H9 (cell line): ENCODE measurements around the gene ECE1. TPM values are rescaled to one million over a fixed set of nuclear protein-coding genes. Genes with fewer than 3 reads are reported as not detected.

Experiments used
- DNase-seq: peaks from one replicate; pipeline ENCODE4 v3.0.0-alpha.2; 2017
- H2AFZ ChIP-seq: one replicate; pipeline ENCODE4 v1.6.1; 2013; ENCODE audit warnings: mild to moderate bottlenecking, low read length, control low read depth, moderate library complexity
- H2AK5ac ChIP-seq: 2 replicates; pipeline ENCODE4 v1.6.1; 2013; ENCODE audit warnings: low read length, control low read depth, mixed read lengths; ENCODE audit not compliant: insufficient read length
- H2BK120ac ChIP-seq: one replicate; pipeline ENCODE4 v1.6.1; 2013; ENCODE audit warnings: low read depth, mild to moderate bottlenecking, low read length, control low read depth, inconsistent platforms; ENCODE audit not compliant: poor library complexity, severe bottlenecking
- H2BK12ac ChIP-seq: 2 replicates; pipeline ENCODE4 v1.6.1; 2013; ENCODE audit warnings: low read length, control low read depth, mixed read lengths, low read depth; ENCODE audit not compliant: insufficient read length
- H2BK15ac ChIP-seq: 2 replicates; pipeline ENCODE4 v1.6.1; 2013; ENCODE audit warnings: low read depth, low read length, control low read depth
- H2BK20ac ChIP-seq: one replicate; pipeline ENCODE4 v1.6.1; 2013; ENCODE audit warnings: low read depth, mild to moderate bottlenecking, low read length, control low read depth, inconsistent platforms; ENCODE audit not compliant: poor library complexity, severe bottlenecking
- H2BK5ac ChIP-seq: 2 replicates; pipeline ENCODE4 v1.6.1; 2013; ENCODE audit warnings: low read length, control low read depth, mixed read lengths; ENCODE audit not compliant: insufficient read length
- H3K14ac ChIP-seq: 2 replicates; pipeline ENCODE4 v1.6.1; 2013; ENCODE audit warnings: low read length, control low read depth; ENCODE audit not compliant: insufficient read depth
- H3K18ac ChIP-seq: 2 replicates; pipeline ENCODE4 v1.6.1; 2013; ENCODE audit warnings: low read depth, mild to moderate bottlenecking, mixed read lengths, low read length, control low read depth; ENCODE audit not compliant: insufficient read length
- H3K23ac ChIP-seq: 2 replicates; pipeline ENCODE4 v1.6.1; 2013; ENCODE audit warnings: low read length, control low read depth, mixed read lengths, low read depth; ENCODE audit not compliant: insufficient read length
- H3K23me2 ChIP-seq: 2 replicates; pipeline ENCODE4 v1.6.1; 2013; ENCODE audit warnings: low read depth, mild to moderate bottlenecking, mixed read lengths, low read length, control low read depth; ENCODE audit not compliant: insufficient read length, poor library complexity, severe bottlenecking
- H3K27ac ChIP-seq: 2 replicates; pipeline ENCODE4 v1.5.1; 2013; ENCODE audit warnings: low read length, control low read depth, mixed read lengths, low read depth; ENCODE audit not compliant: insufficient read length
- H3K27me3 ChIP-seq: 2 replicates; pipeline ENCODE4 v1.6.1; 2013; ENCODE audit warnings: low read length, control low read depth, inconsistent platforms; ENCODE audit not compliant: insufficient read depth
- H3K4ac ChIP-seq: 2 replicates; pipeline ENCODE4 v1.6.1; 2013; ENCODE audit warnings: low read depth, mild to moderate bottlenecking, control low read depth, inconsistent platforms, low read length, moderate library complexity
- H3K4me1 ChIP-seq: 2 replicates; pipeline ENCODE4 v1.6.1; 2013; ENCODE audit warnings: low read length, control low read depth, inconsistent platforms; ENCODE audit not compliant: insufficient read depth
- H3K4me2 ChIP-seq: 2 replicates; pipeline ENCODE4 v1.6.1; 2013; ENCODE audit warnings: low read length, control low read depth, mixed read lengths; ENCODE audit not compliant: insufficient read length, insufficient read depth
- H3K56ac ChIP-seq: 2 replicates; pipeline ENCODE4 v1.6.1; 2013; ENCODE audit warnings: low read depth, mild to moderate bottlenecking, mixed read lengths, low read length, control low read depth; ENCODE audit not compliant: insufficient read length
- H3K79me1 ChIP-seq: 2 replicates; pipeline ENCODE4 v1.6.1; 2013; ENCODE audit warnings: low read depth, mild to moderate bottlenecking, moderate library complexity, low read length, control low read depth, inconsistent platforms; ENCODE audit not compliant: insufficient read depth, poor library complexity, severe bottlenecking
- H3K79me2 ChIP-seq: 2 replicates; pipeline ENCODE4 v1.6.1; 2013; ENCODE audit warnings: low read length, control low read depth, inconsistent platforms; ENCODE audit not compliant: insufficient read depth
- H3K9ac ChIP-seq: 2 replicates; pipeline ENCODE4 v1.6.1; 2013; ENCODE audit warnings: low read length, control low read depth, mixed read lengths; ENCODE audit not compliant: insufficient read length; ENCODE audit errors: extremely low read depth
- H3K9me3 ChIP-seq: one replicate; pipeline ENCODE4 v1.6.1; 2013; ENCODE audit warnings: low read depth, low read length, inconsistent platforms; ENCODE audit not compliant: control insufficient read depth
- H3T11ph ChIP-seq: one replicate; pipeline ENCODE4 v1.6.1; 2013; ENCODE audit warnings: mild to moderate bottlenecking, low read length, control low read depth, inconsistent platforms
- H4K20me1 ChIP-seq: one replicate; pipeline ENCODE4 v1.6.1; 2013; ENCODE audit not compliant: control insufficient read depth, insufficient read length, insufficient read depth
- H4K5ac ChIP-seq: 2 replicates; pipeline ENCODE4 v1.6.1; 2013; ENCODE audit warnings: low read depth, mild to moderate bottlenecking, mixed read lengths, low read length, control low read depth; ENCODE audit not compliant: insufficient read length
- H4K8ac ChIP-seq: replicated peaks from 2 replicates; pipeline ENCODE4 v1.6.1; 2013; ENCODE audit warnings: low read length, control low read depth, mixed read lengths, low read depth; ENCODE audit not compliant: insufficient read length
- H4K91ac ChIP-seq: 2 replicates; pipeline ENCODE4 v1.6.1; 2013; ENCODE audit warnings: low read depth, mild to moderate bottlenecking, moderate library complexity, mixed read lengths, low read length, control low read depth; ENCODE audit not compliant: insufficient read length
- H3K27ac Mint-ChIP-seq, 3 experiments: 2 replicates in 2 of 3; 3 replicates in 1 of 3; pipeline ENCODE4 v1.8.0; 2020 to 2021; ENCODE audit warnings: mixed read lengths in 3 of 3, mild to moderate bottlenecking in 1 of 3, moderate library complexity in 1 of 3
- H3K27me3 Mint-ChIP-seq: 2 replicates; pipeline ENCODE4 v1.8.0; 2021; ENCODE audit warnings: low read depth, mild to moderate bottlenecking, moderate library complexity, mixed read lengths
- H3K36me3 Mint-ChIP-seq, 3 experiments: 2 replicates in 2 of 3; 3 replicates in 1 of 3; pipeline ENCODE4 v1.8.0; 2020 to 2021; ENCODE audit warnings: low read depth in 3 of 3, mixed read lengths in 3 of 3; ENCODE audit not compliant: insufficient read depth in 1 of 3
- H3K4me1 Mint-ChIP-seq, 2 experiments: 2 replicates each; pipeline ENCODE4 v1.8.0; 2020; ENCODE audit warnings: mixed read lengths in 2 of 2
- H3K4me3 Mint-ChIP-seq, 2 experiments: 2 replicates in 1 of 2; 3 replicates in 1 of 2; pipeline ENCODE4 v1.8.0; 2020 to 2021; ENCODE audit warnings: mild to moderate bottlenecking in 2 of 2, mixed read lengths in 2 of 2, moderate library complexity in 1 of 2
- H3K9me3 Mint-ChIP-seq, 2 experiments: 2 replicates in 1 of 2; 3 replicates in 1 of 2; pipeline ENCODE4 v1.8.0; 2020; ENCODE audit warnings: mild to moderate bottlenecking in 2 of 2, mixed read lengths in 2 of 2, moderate library complexity in 1 of 2
- CTCF ChIP-seq: fragments of 200-600 bp; sonication (generic); conservative IDR thresholded peaks from 3 replicates; pipeline ENCODE4 v1.8.0; 2021; ENCODE audit warnings: antibody characterized with exemption, mild to moderate bottlenecking
- WGBS: extraction: QIAGEN DNeasy Blood & Tissue Kit; methylation state at CpG from one replicate; pipeline ENCODE4 v1.1.7; 2013; ENCODE audit warnings: missing lambda C conversion rate, low lambda C conversion rate, mixed read lengths; ENCODE audit not compliant: insufficient read length; ENCODE audit errors: extremely low coverage; 5-methylcytosine and 5-hydroxymethylcytosine counted together
- total RNA-seq: library from RNA; stranded (reverse); gene quantifications from 2 replicates; pipeline ENCODE4 v1.2.1, GENCODE V29; 2021

ECE1 gene
- total RNA-seq, 1 experiment from 2014 or later: 31.1 TPM

- H3K4me1 Mint-ChIP-seq: peaks cover 54 to 64% of the 10 kb centered on the region in 2 experiments
- Histone ChIP-seq H3K56ac (no peak overlapping the region), H2BK12ac (no peak overlapping the region), H4K91ac (no peak overlapping the region), H3K9ac (no peak overlapping the region), H3K4me2 (no peak overlapping the region), H3K23ac (no peak overlapping the region), H3T11ph (no peak overlapping the region), H3K79me1 (no peaks in the 10 kb centered on the region), H3K79me2 (no peaks in the 10 kb centered on the region), H2AFZ (no peak overlapping the region), H2BK5ac (no peak overlapping the region), H2BK15ac (no peak overlapping the region), H3K4me1 (peaks cover 16% of the 10 kb centered on the region; the same call in 1 of the 2 replicates), H3K23me2 (no peaks in the 10 kb centered on the region), H3K18ac (no peak overlapping the region), H3K27ac (no peak overlapping the region), H4K20me1 (no peaks in the 10 kb centered on the region), H2AK5ac (no peak overlapping the region), H3K9me3 (no peaks in the 10 kb centered on the region), H4K5ac (no peak overlapping the region), H4K8ac (no peak overlapping the region), H3K14ac (no peak overlapping the region), H2BK120ac (no peak overlapping the region), H3K4ac (no peak overlapping the region), H3K27me3 (no peaks in the 10 kb centered on the region), H2BK20ac (no peak overlapping the region)
- H3K36me3 Mint-ChIP-seq: peaks cover 3 to 5% (median 4%) of the 10 kb centered on the region in 3 experiments; a peak in 6 of 7 replicates
- peaks cover 0 to 3% of the 10 kb centered on the region in 2 experiments; a peak in 2 of 5 replicates for H3K9me3 Mint-ChIP-seq
- no peak for TF ChIP-seq CTCF
- H3K27ac Mint-ChIP-seq: no peak overlapping the region; a peak in 1 of 7 replicates
- no CpG with 5 or more reads among the region's 4 CpGs for WGBS
- no peak overlapping the region; a peak in 1 of 5 replicates for H3K4me3 Mint-ChIP-seq
- no peaks in the 10 kb centered on the region for H3K27me3 Mint-ChIP-seq
- DNase-seq: no peak
Observed at GRCh38 chr1:21312407-21312992, 22.2 kb upstream of the ECE1 start.
